Neural crest cell (in vitro differentiated cells): ENCODE data around the gene CENPP. TPM values are rescaled to one million over a fixed set of nuclear protein-coding genes. Genes with fewer than 3 reads are reported as not detected.
A peak's percentile ranks its signal among the peaks of the same experiment; 100 is the strongest.
"Not testable (repeated sequence)": the region's sequence is repeated elsewhere in the genome, so short reads cannot be mapped to it uniquely, and the experiment has no call there.

Experiments used
- DNase-seq: peaks from one replicate; pipeline ENCODE4 v3.0.0; 2021; ENCODE audit warnings: low read depth, mixed read lengths, low spot score
- H3K27ac Mint-ChIP-seq: one replicate; pipeline ENCODE4 v1.8.0; 2021; ENCODE audit warnings: mild to moderate bottlenecking, mixed read lengths; ENCODE audit not compliant: unreplicated experiment
- H3K27me3 Mint-ChIP-seq: 2 replicates; pipeline ENCODE4 v1.8.0; 2021; ENCODE audit warnings: low read depth, mild to moderate bottlenecking, mixed read lengths
- H3K36me3 Mint-ChIP-seq: 2 replicates; pipeline ENCODE4 v1.8.0; 2021; ENCODE audit warnings: low read depth, mild to moderate bottlenecking, mixed read lengths
- H3K4me1 Mint-ChIP-seq: 2 replicates; pipeline ENCODE4 v1.8.0; 2021; ENCODE audit warnings: mixed read lengths
- H3K4me3 Mint-ChIP-seq: one replicate; pipeline ENCODE4 v1.8.0; 2021; ENCODE audit warnings: mild to moderate bottlenecking, mixed read lengths
- H3K9me3 Mint-ChIP-seq: 2 replicates; pipeline ENCODE4 v1.8.0; 2021; ENCODE audit warnings: mixed read lengths
- CTCF ChIP-seq: fragments of 200-600 bp; sonication (generic); conservative IDR thresholded peaks from 2 replicates; pipeline ENCODE4 v1.5.0; 2021; ENCODE audit warnings: antibody characterized with exemption, mild to moderate bottlenecking
- total RNA-seq: library from RNA; stranded (reverse); gene quantifications from 2 replicates; pipeline ENCODE4 v1.2.1, GENCODE V29; 2021

Gene CENPP
- total RNA-seq, 1 donor from 2014 or later: 15.7 TPM

GRCh38 chr9:92589923-92590322, 264.2 kb downstream of the CENPP start:
- H3K9me3 Mint-ChIP-seq: peaks cover 4% of the 10 kb centered on the region
- TF ChIP-seq CTCF: no peak
- H3K27ac Mint-ChIP-seq: no peak overlapping the region
- peaks cover 12% of the 10 kb centered on the region for H3K4me1 Mint-ChIP-seq
- H3K4me3 Mint-ChIP-seq: no peak overlapping the region
- DNase-seq: no peak
- no peaks in the 10 kb centered on the region for H3K27me3 Mint-ChIP-seq
- peaks cover 4% of the 10 kb centered on the region for H3K36me3 Mint-ChIP-seq

- H3K27ac Mint-ChIP-seq: peak overlapping the region; percentile 39
- H3K36me3 Mint-ChIP-seq: peaks cover 4% of the 10 kb centered on the region
- no peak for DNase-seq
Measured at GRCh38 chr9:92590377-92590776, 264.6 kb downstream of the CENPP start.

DNA sequence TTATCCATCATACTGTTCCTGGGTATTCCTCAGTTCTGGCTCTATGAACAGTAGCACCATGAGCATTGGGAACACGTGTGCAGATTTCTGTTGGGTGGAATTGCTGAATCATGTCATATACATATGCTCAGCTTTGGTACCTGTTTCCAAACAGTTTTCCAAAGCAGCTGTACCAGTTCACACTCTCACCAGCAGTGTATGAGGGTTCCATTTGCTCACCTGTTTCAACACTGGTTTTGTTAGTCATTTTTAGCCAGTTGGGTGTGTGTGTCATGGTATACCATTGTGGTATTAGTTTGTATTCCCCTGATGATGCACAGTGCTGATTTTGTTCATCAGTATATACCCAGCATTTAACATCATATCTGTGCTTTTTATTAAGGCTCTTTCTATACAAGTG, 266.8 kb downstream of the CENPP start:
- H3K27ac Mint-ChIP-seq: no peak overlapping the region
- no peaks in the 10 kb centered on the region for H3K36me3 Mint-ChIP-seq
- H3K4me1 Mint-ChIP-seq: peaks cover 16% of the 10 kb centered on the region
- H3K9me3 Mint-ChIP-seq: no peaks in the 10 kb centered on the region
- no peak overlapping the region for H3K4me3 Mint-ChIP-seq
- no peak for DNase-seq
- TF ChIP-seq CTCF: no peak
- H3K27me3 Mint-ChIP-seq: no peaks in the 10 kb centered on the region

More at GRCh38 chr9:92590377-92590776, 264.6 kb downstream of the CENPP start:
- H3K4me1 Mint-ChIP-seq: peaks cover 12% of the 10 kb centered on the region
- H3K4me3 Mint-ChIP-seq: no peak overlapping the region
- H3K9me3 Mint-ChIP-seq: peaks cover 4% of the 10 kb centered on the region
- no peak for TF ChIP-seq CTCF
- no peaks in the 10 kb centered on the region for H3K27me3 Mint-ChIP-seq

GRCh38 chr9:92592946-92593861, 267.5 kb downstream of the CENPP start:
- H3K9me3 Mint-ChIP-seq: no peaks in the 10 kb centered on the region
- no peaks in the 10 kb centered on the region for H3K27me3 Mint-ChIP-seq
- DNase-seq: no peak
- no peak overlapping the region for H3K4me3 Mint-ChIP-seq
- no peak overlapping the region for H3K27ac Mint-ChIP-seq
- H3K4me1 Mint-ChIP-seq: peaks cover 16% of the 10 kb centered on the region
- H3K36me3 Mint-ChIP-seq: no peaks in the 10 kb centered on the region
- TF ChIP-seq CTCF: no peak

DNA sequence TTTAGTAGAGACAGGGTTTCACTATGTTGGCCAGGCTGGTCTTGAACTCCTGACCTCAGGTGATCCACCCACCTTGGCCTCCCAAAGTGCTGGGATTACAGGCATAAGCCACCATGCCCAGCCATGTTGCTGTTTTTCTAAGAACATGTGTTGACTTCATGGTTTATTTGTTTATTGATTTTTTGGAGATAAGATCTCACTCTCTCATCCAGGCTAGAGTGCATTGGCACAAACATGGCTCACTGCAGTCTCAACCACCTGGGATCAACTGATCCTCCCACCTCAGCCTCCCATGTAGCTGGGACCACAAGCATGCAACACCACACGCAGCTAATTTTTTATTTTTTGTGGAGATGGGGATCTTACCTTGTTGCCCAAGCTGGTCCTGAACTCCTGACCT, 269.3 kb downstream of the CENPP start:
- H3K27me3 Mint-ChIP-seq: not testable (repeated sequence)

GRCh38 chr9:92595930-92596329, 270.2 kb downstream of the CENPP start:
- Mint-ChIP-seq H3K4me1 (peaks cover 9% of the 10 kb centered on the region), H3K4me3 (no peak overlapping the region), H3K36me3 (no peaks in the 10 kb centered on the region), H3K9me3 (no peaks in the 10 kb centered on the region), H3K27ac (no peak overlapping the region), H3K27me3 (no peaks in the 10 kb centered on the region)
- TF ChIP-seq CTCF: no peak
- DNase-seq: no peak

More for the DNA sequence above, 269.3 kb downstream of the CENPP start:
- not testable (repeated sequence) for H3K27ac Mint-ChIP-seq, DNase-seq, H3K4me3 Mint-ChIP-seq, H3K9me3 Mint-ChIP-seq, H3K36me3 Mint-ChIP-seq
- H3K4me1 Mint-ChIP-seq: peaks cover 16% of the 10 kb centered on the region
